PC-9 (cell line): ENCODE data around the gene SLC24A4. TPM values are rescaled to one million over a fixed set of nuclear protein-coding genes. Genes with fewer than 3 reads are reported as not detected.

ENCODE experiments used
- BruUV-seq: library from RNA; stranded (reverse); fragments of 400-500 nt; replicated peaks from 2 replicates; lab custom pipeline; 2021; lab: Mats Ljungman, UMichigan
- CTCF ChIA-PET: fragments of 300-600 bp; sonication (Branson Sonifier 250); formaldehyde crosslinking; loops from one replicate; lab custom pipeline; 2022; ENCODE audit warnings: antibody characterized with exemption; lab: Charles Lee
- POLR2A ChIA-PET: fragments of 300-600 bp; sonication (Branson Sonifier 250); formaldehyde crosslinking; loops from one replicate; lab custom pipeline; 2022; ENCODE audit warnings: antibody characterized with exemption; ENCODE audit not compliant: unreplicated experiment; lab: Charles Lee
- DNase-seq, 2 experiments: peaks; one replicate each; pipeline versions ENCODE4 v3.0.0 to v3.0.0-alpha.2; 2015 to 2022; ENCODE audit warnings: mixed read lengths in 1 of 2
- H2AFZ ChIP-seq: fragments of 200-600 bp; sonication (generic); 2 replicates; pipeline ENCODE4 v1.8.1; 2017; ENCODE audit warnings: antibody characterized with exemption
- H3F3A ChIP-seq: fragments of 200-600 bp; sonication (generic); 2 replicates; pipeline ENCODE4 v1.8.1; 2017; ENCODE audit warnings: antibody characterized with exemption, mild to moderate bottlenecking, low read depth; ENCODE audit not compliant: insufficient read depth
- H3K27ac ChIP-seq: fragments of 200-600 bp; sonication (generic); 2 replicates; pipeline ENCODE4 v1.6.1; 2016; ENCODE audit warnings: mixed run types
- H3K27me3 ChIP-seq: fragments of 200-600 bp; sonication (generic); 2 replicates; pipeline ENCODE4 v1.6.1; 2016; ENCODE audit warnings: low read depth, mixed run types; ENCODE audit not compliant: insufficient read depth
- H3K36me3 ChIP-seq: fragments of 200-600 bp; sonication (generic); 2 replicates; pipeline ENCODE4 v1.6.1; 2016; ENCODE audit warnings: low read depth, mixed run types
- H3K4me1 ChIP-seq: fragments of 200-600 bp; sonication (generic); replicated peaks from 2 replicates; pipeline ENCODE4 v1.6.1; 2016; ENCODE audit warnings: mixed run types; ENCODE audit not compliant: insufficient read depth
- H3K4me2 ChIP-seq: fragments of 200-600 bp; sonication (generic); 2 replicates; pipeline ENCODE4 v1.6.1; 2017; ENCODE audit warnings: mixed run types
- H3K4me3 ChIP-seq: fragments of 200-600 bp; sonication (generic); 2 replicates; pipeline ENCODE4 v1.6.1; 2016; ENCODE audit warnings: mixed run types
- H3K79me2 ChIP-seq: fragments of 200-600 bp; sonication (generic); 2 replicates; pipeline ENCODE4 v1.6.1; 2017; ENCODE audit warnings: low read depth, mixed run types
- H3K9me2 ChIP-seq: fragments of 200-600 bp; sonication (generic); 2 replicates; pipeline ENCODE4 v1.8.1; 2017; ENCODE audit warnings: mild to moderate bottlenecking; ENCODE audit not compliant: insufficient read depth
- H3K9me3 ChIP-seq: fragments of 200-600 bp; sonication (generic); 2 replicates; pipeline ENCODE4 v1.8.1; 2016; ENCODE audit warnings: low read depth; ENCODE audit not compliant: insufficient read depth
- H4K20me1 ChIP-seq: fragments of 200-600 bp; sonication (generic); 2 replicates; pipeline ENCODE4 v1.8.1; 2017; ENCODE audit not compliant: insufficient read depth
- EZH2 ChIP-seq: fragments of 200-600 bp; sonication (generic); IDR thresholded peaks from 2 replicates; pipeline ENCODE4 v1.8.0; 2017; ENCODE audit warnings: antibody characterized with exemption, low read depth
- intact Hi-C: fragments of 100-400 bp; cut with micrococcal nuclease; formaldehyde crosslinking; loops from one replicate; pipeline ENCODE4 v1.10.0; 2022; ENCODE audit not compliant: unreplicated experiment
- total RNA-seq: library from RNA; stranded (reverse); gene quantifications from 2 replicates; pipeline ENCODE4 v1.2.3, GENCODE V29; 2021
- TF ChIP-seq, protein P1 (sequence below): fragments of 200-600 bp; sonication (generic); conservative IDR thresholded peaks from 2 replicates; pipeline ENCODE4 v1.6.1; 2017; ENCODE audit warnings: mixed run types, antibody characterized with exemption, mild to moderate bottlenecking, moderate library complexity

The SLC24A4 gene
- total RNA-seq, 1 experiment from 2014 or later = not detected

DNA sequence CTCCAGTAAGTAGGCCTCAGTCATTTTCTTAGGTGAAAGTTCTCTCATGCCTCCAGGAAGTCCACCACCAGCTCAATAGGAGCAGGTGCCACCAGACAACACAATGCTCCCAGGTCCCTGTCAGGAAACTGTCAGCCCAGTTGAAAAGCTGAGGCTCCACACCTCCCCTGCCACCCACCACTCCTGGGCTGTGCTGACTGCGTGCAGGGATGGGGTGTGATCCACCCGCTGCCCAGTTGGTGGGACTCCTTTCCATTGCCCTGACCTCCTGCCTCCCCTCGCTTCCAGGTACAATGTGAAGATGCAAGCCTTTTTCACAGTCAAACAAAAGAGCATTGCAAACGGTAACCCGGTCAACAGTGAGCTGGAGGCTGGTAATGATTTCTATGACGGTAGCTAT, 125.8 kb downstream of the SLC24A4 start:
- POLR2A ChIA-PET = no interaction called here
- CTCF ChIA-PET = no interaction called here

DNA sequence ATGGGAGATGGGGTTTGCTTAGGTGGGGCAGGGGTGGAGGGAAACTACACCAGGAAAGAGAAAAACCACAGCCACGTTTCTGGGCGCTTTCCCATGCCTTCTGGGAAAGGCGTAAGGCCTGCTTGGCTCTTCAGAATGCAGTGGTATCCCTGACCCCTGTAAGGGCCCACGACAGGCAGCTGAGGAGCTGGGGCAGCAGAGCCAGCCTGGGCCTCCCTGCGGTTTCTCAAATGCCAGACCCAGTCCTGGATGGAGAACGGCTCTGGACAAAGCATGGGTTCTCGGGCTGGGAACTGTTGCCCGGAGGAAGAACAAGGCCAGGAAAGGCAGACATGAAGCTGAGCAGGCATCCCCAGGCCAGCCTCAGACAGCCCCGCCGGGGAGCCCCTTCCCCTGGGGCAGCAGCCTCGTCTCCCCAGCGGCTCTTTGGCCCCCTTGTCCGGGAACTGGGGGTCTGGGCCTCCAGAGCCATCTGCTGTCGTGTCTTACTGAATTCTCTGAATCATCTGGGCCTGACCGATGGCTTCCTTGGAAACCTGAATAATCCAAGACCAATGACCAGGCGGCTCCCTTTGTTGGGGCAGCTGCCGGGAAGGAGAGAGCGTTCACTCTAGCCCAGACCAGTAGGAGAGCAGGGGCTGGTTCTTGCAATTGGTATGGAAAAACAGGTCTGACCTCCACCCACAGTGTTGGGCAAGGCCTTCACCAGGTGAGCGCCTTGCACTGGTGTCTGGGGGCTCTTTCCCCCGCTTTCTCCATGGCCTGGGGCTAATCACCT, 126.6 kb downstream of the SLC24A4 start:
- no peak overlapping the region for H3K27ac ChIP-seq
- no peak for TF ChIP-seq EZH2
- TF ChIP-seq, protein P1, sequence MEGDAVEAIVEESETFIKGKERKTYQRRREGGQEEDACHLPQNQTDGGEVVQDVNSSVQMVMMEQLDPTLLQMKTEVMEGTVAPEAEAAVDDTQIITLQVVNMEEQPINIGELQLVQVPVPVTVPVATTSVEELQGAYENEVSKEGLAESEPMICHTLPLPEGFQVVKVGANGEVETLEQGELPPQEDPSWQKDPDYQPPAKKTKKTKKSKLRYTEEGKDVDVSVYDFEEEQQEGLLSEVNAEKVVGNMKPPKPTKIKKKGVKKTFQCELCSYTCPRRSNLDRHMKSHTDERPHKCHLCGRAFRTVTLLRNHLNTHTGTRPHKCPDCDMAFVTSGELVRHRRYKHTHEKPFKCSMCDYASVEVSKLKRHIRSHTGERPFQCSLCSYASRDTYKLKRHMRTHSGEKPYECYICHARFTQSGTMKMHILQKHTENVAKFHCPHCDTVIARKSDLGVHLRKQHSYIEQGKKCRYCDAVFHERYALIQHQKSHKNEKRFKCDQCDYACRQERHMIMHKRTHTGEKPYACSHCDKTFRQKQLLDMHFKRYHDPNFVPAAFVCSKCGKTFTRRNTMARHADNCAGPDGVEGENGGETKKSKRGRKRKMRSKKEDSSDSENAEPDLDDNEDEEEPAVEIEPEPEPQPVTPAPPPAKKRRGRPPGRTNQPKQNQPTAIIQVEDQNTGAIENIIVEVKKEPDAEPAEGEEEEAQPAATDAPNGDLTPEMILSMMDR = no peak
- intact Hi-C loops = loop anchor here (10.0 kb wide), 1 partner anchor 315 kb away; no protein-coding TSS in a partner anchor
- H3K27me3 ChIP-seq = no peaks in the 10 kb centered on the region
- no peaks in the 10 kb centered on the region for H3K9me2 ChIP-seq
- no peak overlapping the region for H2AFZ ChIP-seq
- BruUV-seq = no TSS peak
- no peak overlapping the region for H3K4me3 ChIP-seq
- no peak overlapping the region for H3K4me2 ChIP-seq
- H3K4me1 ChIP-seq = no peaks in the 10 kb centered on the region
- no peaks in the 10 kb centered on the region for H3F3A ChIP-seq
- ChIA-PET CTCF (no interaction called here), POLR2A (no interaction called here)
- no peaks in the 10 kb centered on the region for H3K9me3 ChIP-seq
- no peak for DNase-seq
- no peaks in the 10 kb centered on the region for H4K20me1 ChIP-seq
- H3K79me2 ChIP-seq = no peaks in the 10 kb centered on the region
- no peaks in the 10 kb centered on the region for H3K36me3 ChIP-seq

More for the DNA sequence above, 125.8 kb downstream of the SLC24A4 start:
- TF ChIP-seq, protein P1 = no peak
- no peak for TF ChIP-seq EZH2
- no peak overlapping the region for H3K4me3 ChIP-seq
- no peak overlapping the region for H3K4me2 ChIP-seq
- H3K79me2 ChIP-seq = no peaks in the 10 kb centered on the region
- no TSS peak for BruUV-seq
- no peaks in the 10 kb centered on the region for H3F3A ChIP-seq
- DNase-seq = no peak
- no peak overlapping the region for H2AFZ ChIP-seq
- intact Hi-C loops = no loop called here
- no peaks in the 10 kb centered on the region for H4K20me1 ChIP-seq
- H3K9me3 ChIP-seq = no peaks in the 10 kb centered on the region
- H3K4me1 ChIP-seq = no peaks in the 10 kb centered on the region
- no peaks in the 10 kb centered on the region for H3K9me2 ChIP-seq
- no peak overlapping the region for H3K27ac ChIP-seq
- no peaks in the 10 kb centered on the region for H3K36me3 ChIP-seq
- no peaks in the 10 kb centered on the region for H3K27me3 ChIP-seq

DNA sequence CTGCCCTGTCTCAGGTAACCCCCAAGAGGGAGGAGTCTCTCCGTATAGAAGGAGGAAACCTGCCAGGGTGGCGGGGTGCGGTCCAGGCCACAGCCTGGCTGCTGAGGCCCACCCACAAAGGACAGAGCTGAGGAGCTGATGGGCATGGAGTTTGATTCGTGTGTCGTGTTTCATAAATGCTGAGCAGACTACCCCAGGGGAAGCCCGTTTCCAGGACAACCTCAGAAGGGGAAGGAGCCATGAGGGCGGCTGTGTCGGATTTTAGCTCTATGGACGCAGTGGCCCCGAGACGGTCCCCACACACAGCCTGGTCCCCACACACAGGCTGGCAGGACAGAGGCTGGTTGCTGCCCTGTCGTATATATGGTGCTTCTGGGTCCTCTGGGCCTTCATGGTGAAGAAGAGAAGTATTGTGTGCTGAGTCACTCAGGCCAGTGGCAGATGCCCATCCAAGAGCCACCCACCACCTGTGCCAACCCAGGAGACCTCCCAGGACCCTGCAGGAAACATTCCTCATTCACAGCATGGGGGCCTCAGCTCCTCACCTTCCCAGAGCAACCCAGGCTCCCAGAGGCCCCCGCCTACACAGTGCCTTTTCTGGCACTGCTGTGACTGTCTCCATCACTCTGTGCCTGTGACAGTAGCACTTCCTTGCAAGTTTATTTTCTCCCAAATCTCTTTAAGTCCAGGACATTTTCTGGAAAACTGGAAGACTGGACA, 127.5 kb downstream of the SLC24A4 start:
- TF ChIP-seq, protein P1 = no peak
- no peak for TF ChIP-seq EZH2
- H3K4me3 ChIP-seq = no peak overlapping the region
- H3F3A ChIP-seq = no peaks in the 10 kb centered on the region
- H3K9me3 ChIP-seq = no peaks in the 10 kb centered on the region
- H3K27ac ChIP-seq = no peak overlapping the region
- no peaks in the 10 kb centered on the region for H4K20me1 ChIP-seq
- DNase-seq = no peak
- no peaks in the 10 kb centered on the region for H3K79me2 ChIP-seq
- no peak overlapping the region for H2AFZ ChIP-seq
- CTCF ChIA-PET = no interaction called here
- no peaks in the 10 kb centered on the region for H3K36me3 ChIP-seq
- no peak overlapping the region for H3K4me2 ChIP-seq
- POLR2A ChIA-PET = no interaction called here
- H3K4me1 ChIP-seq = no peaks in the 10 kb centered on the region
- H3K27me3 ChIP-seq = no peaks in the 10 kb centered on the region
- intact Hi-C loops = loop anchor here (10.0 kb wide), 1 partner anchor 316 kb away; no protein-coding TSS in a partner anchor
- H3K9me2 ChIP-seq = no peaks in the 10 kb centered on the region
- no TSS peak for BruUV-seq
